ENCODE measurements around the gene LDB1.

The LDB1 gene

GRCh38 chr10:102064503-102064867 is 55.7 kb downstream of the LDB1 start:
- no peak for DNase-seq (ENCODE audit: low read depth in 2 of 2)

- DNase-seq (ENCODE audit: low read depth in 2 of 2): no peak
Measured at GRCh38 chr10:102059987-102060386, 60.2 kb downstream of the LDB1 start.

Measured in stimulated activated CD8-positive, alpha-beta memory T cell treated with anti-CD3 and anti-CD28 coated beads, Interleukin-7, amount 100 ng/mL, for 1 hour (primary cell).